Measurements from ENCODE around the gene TREM1.
A peak's percentile ranks its signal among the peaks of the same experiment; 100 is the strongest.
"Not testable (repeated sequence)": the region's sequence is repeated elsewhere in the genome, so short reads cannot be mapped to it uniquely, and the experiment has no call there.

Gene TREM1

DNA sequence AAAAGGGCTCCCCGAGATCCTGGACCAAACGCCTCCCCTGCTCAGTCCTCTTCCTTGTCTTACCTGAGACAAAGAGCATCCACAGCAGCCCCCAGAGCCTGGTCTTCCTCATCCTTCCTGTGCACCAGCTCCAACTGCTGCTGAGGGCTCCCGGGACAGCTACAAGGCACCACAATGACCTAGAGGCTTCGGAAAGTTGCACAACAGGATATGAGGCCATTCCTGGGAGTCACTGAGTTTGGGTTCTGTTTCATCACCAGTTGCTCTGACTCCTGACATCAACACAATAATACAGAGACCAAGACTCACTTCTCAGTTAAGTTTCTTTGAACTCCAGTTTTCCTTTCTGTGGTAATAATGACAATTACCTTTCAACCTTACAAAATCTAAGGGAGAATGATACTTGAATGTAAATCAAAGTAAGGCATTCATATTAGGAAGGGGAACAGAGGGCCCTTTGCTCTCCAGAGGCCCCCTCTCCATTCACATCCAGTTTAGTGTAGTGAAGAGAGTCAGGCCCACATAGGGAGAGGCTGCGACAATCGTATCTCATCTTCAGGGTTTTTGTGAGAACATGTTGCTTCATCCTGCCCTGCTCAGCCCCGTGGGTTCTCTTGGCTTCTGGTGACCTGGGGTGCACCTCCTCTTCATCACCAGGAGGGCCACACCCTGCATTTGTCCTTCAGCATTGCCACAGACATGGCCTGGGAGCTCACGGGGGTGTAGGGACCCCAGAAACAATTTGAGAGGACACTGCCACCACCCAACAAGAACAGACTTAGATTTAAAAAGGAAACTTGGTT is at the start of gene TREM1:
TREM1 (minus strand) TSS at position 139 of the 803 bp plus-strand sequence; CDS start at position 112, 27 bp downstream.
- DNase-seq = no peak

DNA sequence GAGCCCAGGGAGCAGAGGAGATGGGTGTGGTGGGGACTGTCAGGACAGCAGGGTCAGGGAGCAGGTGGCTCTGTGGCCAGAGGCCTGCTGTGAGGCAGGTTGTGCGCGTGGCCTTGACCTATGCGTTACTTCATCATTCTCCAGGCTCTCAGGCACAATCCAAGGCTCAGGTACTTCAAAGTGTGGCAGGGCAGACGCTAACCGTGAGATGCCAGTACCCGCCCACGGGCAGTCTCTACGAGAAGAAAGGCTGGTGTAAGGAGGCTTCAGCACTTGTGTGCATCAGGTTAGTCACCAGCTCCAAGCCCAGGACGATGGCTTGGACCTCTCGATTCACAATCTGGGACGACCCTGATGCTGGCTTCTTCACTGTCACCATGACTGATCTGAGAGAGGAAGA is 49.5 kb upstream of the TREM1 start:
- DNase-seq = no peak

DNA sequence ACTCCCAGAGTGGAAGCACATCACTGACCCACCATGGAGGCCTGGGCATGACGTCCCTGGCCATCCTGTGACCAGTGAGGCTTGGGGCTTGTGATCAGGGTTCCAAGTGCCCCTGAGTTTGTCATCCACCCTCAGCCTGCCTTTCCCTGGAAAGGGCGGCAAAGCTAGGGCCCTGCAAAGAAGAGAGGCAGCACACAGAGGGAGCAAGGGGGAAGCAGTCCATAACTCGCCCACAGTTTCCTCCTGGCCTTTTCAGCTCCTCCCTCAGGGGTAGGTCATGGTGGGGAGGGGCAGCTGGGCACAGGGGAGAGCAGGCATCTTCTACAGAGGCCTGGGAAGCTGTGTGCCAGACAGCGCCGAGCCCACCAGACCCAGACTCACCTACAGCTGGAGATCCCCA is 48.8 kb upstream of the TREM1 start, which contains the start of gene NCR2:
NCR2 (plus strand) TSS at position 313 of the 400 bp plus-strand sequence. CDS start 269 bp downstream, outside the sequence.
- DNase-seq = no peak

DNA sequence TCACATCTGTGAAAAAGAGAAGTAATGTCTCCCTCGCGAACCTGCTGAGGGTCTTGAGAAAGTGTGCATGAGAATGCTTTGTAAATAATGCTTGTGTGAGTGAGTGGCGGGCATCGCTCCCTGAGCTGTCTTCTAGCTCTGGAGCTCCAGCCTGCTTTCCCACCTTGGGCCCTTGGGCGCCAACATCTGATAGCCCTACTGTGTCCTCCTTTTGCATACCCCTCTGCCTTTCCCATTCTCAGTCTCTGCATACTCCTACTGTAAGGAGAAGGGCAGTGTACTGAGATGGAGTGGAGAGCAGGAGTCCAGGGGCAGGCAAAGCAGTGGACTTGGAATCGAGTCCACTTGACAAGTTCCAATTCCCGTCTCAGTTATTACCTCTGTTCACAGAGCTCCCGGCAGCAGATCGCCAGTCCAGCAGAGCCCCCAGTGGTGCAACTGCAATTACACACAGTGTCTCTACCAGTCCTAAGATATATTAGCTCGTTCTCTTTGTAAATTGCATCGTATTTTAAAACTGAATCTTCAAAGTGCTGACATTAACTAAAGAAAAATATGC is 48.1 kb upstream of the TREM1 start:
- no peak for DNase-seq

DNA sequence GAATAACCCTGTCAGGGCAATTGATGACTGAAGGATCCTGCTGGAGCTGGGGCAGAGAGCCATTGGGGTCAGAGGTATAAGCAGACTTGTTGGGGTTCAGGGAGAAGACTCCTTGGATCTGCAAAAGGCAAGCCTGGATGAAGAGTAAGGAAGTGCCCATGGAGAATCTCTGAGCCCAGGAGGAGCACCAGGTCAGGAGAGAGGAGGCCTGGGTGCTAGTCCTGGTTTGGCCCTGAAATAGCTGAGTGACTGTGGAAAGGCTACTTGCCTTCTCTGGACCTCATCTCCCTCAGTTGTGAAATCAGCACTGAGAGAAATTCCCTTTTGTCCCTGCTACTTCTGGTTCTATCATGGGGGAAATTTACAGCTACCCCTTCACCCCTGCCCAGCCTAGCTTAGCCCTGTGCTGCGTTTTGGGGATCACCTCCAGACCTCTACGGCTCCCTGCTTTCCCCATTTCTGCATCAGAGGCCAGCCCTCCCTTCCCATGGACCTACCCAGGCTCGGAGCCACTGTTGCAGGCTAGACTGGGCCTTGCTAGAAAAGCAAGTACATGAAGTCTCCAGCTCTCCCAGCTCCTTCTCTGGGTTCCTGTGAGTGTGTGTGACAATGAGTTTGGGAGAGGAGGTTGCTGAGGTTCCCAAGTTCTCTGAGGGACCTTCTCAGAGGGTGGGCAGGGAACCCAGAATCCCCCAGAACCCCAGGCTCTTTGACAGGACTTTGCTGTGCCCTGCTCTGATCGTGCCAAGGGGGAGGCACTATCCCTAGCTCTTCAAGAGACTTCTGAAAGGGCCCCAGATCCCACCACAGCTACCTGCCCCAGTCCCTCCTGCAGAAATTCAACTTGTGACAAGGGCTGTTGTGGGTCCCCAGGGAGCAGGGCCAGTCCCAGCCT is 46.6 kb upstream of the TREM1 start:
- no peak for DNase-seq

DNA sequence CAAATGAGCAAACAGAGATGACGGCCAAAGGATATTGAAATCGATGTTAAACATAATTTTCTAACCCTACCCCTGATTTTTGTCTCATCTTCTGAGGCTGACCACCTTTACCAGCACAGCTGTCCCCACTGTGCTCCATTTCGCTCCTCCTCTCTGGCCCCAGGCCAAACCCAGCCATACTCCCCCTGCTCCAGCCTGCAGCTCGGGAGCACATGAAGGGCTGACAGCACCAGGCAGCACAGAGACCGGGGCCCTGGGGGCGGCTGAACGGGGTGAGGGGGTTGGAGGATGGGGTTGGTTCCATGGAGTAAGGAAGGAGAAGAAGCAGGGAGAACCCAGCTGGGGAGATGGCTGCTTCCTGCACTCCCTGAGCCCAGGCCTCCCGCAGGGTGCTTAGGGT is 45.8 kb upstream of the TREM1 start:
- no peak for DNase-seq

DNA sequence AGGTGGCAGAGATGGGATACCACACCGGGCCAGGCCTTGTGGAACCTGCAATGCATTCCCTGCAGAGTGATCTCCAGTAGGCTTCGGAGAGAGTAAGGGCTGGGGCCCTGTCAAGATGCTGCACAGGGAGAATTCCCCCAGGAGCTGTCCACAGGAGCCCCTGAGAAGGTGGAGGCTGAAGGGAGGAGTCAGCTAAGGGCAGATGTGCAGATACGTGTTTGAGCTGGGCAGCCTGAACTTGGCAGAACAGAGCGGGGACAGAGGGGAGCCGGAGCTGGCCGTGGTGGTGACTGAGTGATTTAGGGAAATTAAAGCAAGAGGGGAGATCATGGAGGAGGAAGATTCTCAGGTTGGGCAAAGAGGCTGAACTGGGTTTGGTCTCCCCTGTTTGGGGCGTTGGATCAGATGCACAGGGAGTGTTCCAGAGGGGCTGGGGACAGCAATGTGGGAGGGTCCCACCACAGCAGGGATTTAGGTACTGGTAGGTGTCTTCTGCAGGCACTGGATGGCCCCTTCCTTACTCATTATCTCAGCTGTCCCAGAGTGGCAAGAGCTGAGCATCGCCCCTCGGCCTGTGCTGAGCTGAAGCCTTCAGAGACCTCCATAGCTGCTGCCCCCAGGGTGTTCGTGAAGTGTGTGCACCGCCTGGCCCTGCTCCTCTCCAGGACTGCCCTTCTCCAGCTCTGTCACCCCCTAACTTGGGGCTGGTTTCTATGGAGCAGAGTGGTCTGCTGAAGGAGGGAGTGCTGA is 45.1 kb upstream of the TREM1 start:
- DNase-seq = no peak

DNA sequence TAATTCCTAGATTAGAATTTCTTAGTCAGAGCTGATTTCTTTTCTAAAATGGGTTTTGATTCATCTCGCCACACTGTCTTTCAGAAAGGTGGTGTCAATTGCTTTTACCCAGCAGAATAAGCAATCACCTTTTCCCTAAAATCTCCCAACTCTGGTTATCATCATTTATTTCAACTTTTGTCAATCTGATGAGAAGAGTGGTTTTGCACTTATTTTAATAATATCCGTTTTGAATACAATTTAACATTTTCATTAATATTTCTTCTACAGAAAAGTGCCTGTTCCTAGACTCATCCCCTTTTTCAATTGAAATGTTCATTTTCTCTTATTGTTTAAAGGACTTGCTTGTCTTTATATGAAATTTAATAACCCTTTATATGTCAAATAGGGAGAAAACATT is 40.7 kb upstream of the TREM1 start:
- DNase-seq = no peak

DNA sequence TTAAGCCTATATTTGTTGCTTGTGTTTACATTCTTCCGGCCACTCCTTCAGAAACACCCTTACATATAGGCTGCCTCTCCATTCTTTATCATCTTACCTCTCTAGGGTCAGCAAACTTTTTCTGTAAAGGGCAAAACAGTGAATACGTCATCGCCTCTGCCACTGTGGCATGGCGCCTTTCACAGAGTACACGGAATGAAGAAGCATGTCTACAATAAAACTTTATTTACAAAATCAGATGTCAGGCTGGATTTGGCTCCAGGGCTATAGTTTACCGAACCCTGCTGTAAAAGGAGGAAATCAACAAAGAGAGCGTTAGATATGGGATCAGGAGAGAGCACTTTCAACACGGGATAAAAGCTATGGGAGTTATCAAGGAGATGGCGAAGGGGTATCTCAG is 39.6 kb upstream of the TREM1 start:
- no peak for DNase-seq

DNA sequence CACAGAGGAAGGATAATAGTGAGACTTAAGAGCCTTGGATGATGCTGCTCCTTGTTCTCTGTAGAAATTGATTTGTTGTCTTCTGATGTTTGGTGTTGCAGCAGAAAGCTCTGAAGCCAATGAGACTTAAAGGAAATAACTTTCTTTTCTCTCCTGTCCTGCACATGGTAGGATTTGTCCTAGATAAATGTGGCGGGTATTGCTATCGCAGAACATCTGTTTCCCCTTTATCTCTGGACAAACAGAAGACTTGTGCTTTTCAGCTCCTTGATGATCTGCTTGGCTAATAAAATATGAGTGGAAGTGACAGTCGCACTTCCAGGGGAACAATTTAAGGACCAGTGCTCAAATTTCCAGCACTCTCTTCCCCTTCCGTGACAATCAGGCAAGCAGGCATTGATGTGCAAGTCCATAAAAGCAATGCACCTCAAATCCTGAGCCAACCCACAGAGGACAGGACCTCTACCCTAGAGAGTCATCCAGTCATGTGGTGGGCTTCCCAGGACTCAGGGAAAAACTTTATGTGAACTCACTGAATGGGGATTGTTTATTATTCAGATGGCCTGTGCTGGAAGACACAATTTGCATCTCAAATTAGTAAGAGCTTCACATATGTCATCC is 39.1 kb upstream of the TREM1 start:
- no peak for DNase-seq

DNA sequence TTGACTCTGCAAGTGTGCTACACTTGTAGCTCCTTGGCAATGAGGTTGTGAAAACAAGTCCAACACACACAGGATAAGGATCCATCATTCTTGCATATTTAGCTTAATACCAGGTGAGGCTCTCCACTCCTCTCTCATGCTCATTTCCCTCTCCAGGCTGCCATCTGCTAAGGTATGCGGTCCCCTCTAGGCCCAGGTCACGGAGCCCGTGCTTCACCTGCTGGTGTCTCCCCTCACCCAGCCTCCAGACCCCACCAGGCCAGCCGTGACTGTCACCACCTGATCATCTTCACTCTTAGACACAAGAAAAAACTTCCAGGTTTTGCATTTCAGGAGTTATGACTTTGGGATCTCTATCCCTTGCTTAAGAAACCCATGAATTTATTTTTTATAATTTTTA is 34.7 kb upstream of the TREM1 start:
- no peak for DNase-seq

DNA sequence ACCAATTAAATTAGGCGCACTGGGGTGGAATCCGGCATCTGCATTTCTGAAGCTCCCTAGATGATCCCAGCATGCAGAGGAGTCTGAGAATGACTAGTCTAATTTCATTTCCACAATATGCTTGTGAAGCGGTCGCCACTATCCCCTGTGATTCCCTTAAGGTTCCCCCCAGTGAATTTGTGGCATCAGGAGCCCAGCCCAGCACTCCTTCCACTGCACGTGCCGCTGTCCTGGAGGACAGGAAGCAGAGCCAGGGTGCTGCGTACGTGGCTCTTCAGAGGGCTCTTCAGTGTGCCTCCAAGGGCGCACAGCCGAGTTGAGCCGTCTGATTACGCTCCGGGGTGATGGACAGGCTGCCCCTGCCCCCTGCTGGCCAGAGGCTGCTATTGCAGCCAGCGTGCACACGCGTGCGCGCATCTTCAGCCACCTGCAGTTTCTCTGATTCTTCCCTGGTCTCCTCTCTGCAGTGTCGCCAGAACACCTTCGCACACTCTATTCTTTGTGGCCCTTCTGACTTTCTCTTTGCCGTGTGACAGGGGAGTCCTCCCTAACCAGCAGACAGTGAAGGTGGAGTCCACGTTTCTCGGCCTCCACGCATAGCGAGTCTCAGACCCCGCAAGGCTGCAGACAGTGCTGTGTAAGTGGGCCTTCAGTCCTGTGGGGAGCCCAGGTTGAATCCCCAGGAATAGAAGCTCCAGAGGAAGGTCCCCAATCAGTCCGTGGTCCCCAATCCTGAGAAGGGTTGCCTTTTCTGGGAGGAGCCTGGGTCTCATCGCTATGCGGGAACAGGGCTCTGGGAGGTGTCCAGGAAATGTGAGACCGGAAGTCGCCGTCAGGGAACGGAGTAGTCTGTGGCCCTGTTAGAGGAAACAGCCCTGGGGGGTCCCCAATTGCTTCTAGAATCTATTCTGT is 32.4 kb upstream of the TREM1 start:
- peak; percentile 58 for DNase-seq

DNA sequence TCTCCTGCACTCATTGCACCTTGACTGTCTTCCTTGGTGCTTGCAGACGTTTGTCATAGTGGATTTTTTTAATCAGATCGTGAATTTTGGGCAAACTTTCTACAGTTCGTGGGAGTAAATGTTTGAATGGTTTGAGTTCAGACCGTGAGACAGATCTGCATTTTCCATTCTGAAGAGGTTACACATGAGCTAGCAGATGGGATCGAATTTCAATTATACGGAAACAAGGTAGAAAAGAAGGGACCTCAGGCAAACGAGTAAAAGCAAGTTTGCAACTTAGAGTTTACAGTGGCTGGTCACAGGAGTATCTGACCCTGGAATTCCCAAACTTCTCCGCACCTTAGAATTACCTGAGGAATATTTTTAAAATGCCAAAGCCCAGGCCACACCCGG is 31.8 kb upstream of the TREM1 start:
- DNase-seq = no peak

DNA sequence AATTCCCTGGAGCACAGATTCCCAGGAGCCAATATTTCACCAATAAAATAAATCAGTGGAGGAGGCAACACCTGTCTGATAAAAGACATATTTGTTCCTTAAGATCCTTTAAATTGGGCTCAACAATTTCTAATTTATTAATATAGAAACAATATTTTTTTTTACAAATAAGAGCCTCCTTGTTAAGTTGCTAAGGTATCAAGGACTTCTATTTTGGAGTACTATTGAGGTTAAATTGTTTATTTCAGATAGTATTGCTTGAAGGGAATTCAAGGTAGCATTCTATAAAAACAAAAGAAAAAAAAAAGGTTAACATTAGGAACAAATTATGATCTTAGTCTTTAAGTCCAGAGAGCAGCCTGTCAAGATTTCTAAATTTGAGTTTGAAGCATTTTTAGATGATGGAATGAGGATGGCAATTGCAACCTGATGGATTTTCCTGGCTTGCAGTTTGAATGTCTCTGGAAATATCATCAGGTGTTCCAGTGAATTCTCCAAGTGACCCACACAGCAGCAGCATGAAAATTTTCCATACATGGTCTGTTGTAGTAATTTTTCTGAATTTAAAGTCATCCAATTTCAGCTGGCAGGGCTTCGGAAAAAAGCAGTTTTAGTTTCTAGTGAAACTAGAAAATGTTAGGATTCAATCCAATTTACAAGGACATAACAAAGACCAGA is 29.6 kb upstream of the TREM1 start:
- no peak for DNase-seq

DNA sequence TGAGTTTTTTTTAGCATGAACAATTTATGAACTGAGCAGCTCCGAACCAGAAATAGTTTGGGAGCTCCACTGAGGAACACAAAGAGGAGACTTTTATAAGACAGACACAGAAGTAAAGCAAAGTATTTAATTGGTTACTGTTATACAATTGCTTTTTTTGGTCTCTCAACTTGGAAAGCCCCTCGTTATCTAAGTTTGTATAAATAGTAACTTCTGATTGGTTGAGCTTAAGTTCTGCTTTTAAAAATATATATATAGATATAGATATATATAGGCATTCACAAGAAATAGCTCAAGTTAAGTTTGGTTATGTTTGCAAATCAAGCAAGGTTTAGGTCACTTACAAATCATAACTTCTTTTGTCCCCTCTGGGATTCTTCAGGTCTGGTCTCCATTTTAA is 28.7 kb upstream of the TREM1 start:
- DNase-seq = no peak

DNA sequence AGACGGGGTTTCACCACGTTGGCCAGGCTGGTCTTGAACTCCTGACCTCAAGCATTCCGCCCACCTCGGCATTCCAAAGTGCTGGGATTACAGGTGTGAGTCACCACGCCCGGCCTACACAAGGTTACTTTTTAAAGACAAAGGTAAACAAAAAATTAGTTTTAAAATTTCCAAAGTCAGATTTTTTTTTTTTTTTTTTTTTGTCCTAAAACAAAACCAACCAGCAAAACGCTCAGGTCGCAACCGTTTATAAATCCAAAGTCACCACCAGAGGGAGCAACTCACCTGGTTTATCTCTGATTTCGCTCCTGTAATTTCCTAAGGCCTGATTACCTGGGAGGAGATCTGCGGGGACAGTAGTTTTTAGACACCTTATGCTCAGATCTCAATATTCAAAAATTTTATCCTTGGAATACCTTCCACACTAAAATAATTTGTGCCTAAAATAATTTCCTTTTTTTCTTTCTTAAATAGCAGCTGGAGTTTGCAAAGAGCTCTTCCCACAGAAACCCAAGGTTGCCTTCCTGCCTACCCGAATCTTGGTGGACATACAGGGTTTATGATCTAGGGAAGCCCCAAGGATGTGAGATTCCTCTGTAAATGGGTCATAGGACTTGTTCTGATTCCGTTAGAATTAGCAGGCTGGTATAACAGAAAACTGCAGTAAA is 19.8 kb upstream of the TREM1 start:
- peak; percentile 64 for DNase-seq

DNA sequence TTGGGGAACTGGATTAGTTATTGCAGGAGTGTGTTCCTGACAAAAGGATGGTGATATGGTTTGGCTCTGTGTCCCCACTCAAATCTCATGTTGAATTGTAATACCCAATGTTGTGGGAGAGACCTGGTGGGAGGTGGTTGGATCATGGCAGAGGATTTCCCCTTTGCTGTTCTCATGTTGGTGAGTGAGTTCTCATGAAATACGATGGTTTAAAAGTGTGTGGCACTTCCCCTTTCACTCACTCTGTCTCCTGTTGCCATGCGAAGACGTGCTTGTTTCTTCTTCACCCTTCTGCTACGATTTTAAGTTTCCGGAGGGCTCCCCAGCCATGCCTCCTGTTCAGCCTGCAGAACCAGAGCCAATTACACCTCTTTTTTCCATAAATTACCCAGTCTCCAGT is 16.2 kb upstream of the TREM1 start:
- DNase-seq = no peak

DNA sequence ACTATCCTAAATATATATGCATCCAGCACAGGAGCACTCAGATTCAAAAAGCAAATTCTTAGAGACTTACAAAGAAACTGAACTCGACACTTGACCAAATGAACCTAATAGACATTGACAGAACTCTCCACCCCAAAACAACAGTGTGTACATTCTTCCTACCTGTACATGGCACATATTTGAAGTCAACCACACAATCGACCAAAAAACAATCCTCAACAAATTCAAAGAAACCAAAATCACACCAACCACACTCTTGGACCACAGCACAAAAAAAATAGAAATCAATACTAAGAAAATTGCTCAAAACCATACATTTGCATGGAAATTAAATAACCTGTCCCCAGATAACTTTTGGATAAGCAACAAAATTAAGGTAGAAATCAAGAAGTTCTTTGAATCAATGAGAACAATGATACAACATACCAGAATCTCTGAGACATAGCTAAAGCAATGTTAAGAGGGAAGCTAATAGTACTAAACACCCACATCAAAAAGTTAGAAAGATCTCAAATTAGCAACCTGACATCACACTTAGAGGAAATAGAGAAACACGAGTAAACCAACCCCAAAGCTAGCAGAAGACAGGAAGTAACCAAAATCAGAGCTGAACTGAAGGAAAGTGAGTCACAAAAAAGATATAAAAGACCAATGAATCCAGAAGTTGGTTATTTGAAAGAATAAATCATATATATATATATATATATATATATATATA is 12.5 kb upstream of the TREM1 start:
- no peak for DNase-seq

DNA sequence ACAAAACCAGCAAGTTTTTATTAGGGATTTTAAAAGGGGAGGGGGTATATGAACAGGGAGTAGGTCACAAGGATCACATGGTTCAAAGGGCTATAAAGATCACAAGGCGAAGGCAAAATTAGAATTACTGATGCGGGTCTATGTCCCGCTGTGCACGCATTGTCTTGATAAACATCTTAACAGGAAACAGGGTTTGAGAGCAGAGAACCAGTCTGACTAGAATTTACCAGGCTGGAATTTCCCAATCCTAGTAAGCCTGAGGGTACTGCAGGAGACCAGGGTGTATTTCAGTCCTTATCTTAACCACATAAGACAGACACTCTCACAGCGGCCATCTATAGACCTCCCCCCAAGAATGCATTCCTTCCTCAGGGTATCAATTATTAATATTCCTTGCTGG is 10.8 kb upstream of the TREM1 start:
- not testable (repeated sequence) for DNase-seq

Data from NCI-H1694 (cell line).